ENCODE results near the gene PRKRIP1.

DNA sequence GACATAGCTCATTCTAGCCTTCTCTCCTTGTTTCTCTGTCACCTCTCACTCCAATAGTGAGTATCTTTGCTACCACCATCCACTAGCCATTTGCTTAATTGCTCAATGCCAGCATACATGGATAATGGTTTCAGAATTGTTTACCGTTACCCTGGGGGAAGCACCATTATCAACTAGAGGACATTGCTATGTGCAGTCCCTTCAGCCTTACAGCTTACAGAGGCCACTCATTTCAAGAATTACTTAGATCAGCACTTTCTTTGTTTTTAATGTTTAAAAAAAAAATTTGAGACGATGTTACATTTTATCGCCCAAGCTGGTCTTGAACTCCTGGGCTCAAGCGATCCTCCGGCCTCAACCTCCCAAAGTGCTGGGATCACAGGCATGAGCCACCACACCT is 22.4 kb downstream of the PRKRIP1 start:
- TF ChIP-seq CTCF (IDR thresholded peaks at IDR 0.05; ENCODE audit: low read depth, low read length) (no peak), EZH2phosphoT487 (IDR thresholded peaks at IDR 0.05; ENCODE audit: low read depth) (no peak)
